Ovary (tissue), 9 donors: Measurements from ENCODE around the gene HAND1. TPM values are rescaled to one million over a fixed set of nuclear protein-coding genes. Genes with fewer than 3 reads are reported as not detected.

Experiments used
- DNase-seq, 5 donors: peaks; one replicate each; pipeline ENCODE4 v3.0.0-alpha.2; 2019 to 2020
- H3K27ac ChIP-seq, 2 donors: fragments of 200-600 bp; one replicate each; pipeline versions ENCODE4 v1.5.1 to v1.8.0; 2019 to 2022
- H3K27me3 ChIP-seq: fragments of 200-600 bp; one replicate; pipeline ENCODE4 v1.8.0; 2022
- H3K36me3 ChIP-seq: fragments of 200-600 bp; sonication (generic); one replicate; pipeline ENCODE4 v1.5.1; 2019
- H3K4me1 ChIP-seq: one replicate; pipeline ENCODE4 v1.8.1; 2013; ENCODE audit warnings: mild to moderate bottlenecking, moderate library complexity; ENCODE audit not compliant: insufficient read depth
- H3K4me3 ChIP-seq: fragments of 200-600 bp; sonication (generic); one replicate; pipeline ENCODE4 v1.5.1; 2017
- H3K9me3 ChIP-seq, 2 donors: fragments of 200-600 bp in 1 of 2; sonication (generic) in 1 of 2; one replicate each; pipeline versions ENCODE4 v1.5.1 to v1.8.1; 2013 to 2019; ENCODE audit warnings: mild to moderate bottlenecking in 1 of 2, moderate library complexity in 1 of 2
- CTCF ChIP-seq, 3 donors: fragments of 450-650 bp in 2 of 3; fragments of 200-600 bp in 1 of 3; IDR thresholded peaks; one replicate each; pipeline versions ENCODE4 v1.5.1 to v1.8.0; 2016 to 2022; ENCODE audit warnings: antibody characterized with exemption in 3 of 3, mild to moderate bottlenecking in 1 of 3
- EP300 ChIP-seq: sonication (generic); formaldehyde crosslinking; IDR thresholded peaks from one replicate; pipeline ENCODE4 v1.6.1; 2017; ENCODE audit warnings: antibody characterized with exemption
- POLR2A ChIP-seq: fragments of 450-650 bp; IDR thresholded peaks from one replicate; pipeline ENCODE4 v1.6.1; 2017; ENCODE audit warnings: antibody characterized with exemption, mild to moderate bottlenecking, moderate library complexity
- WGBS, 3 donors: extraction: QIAGEN DNeasy Blood & Tissue Kit in 1 of 3; methylation state at CpG; one replicate each; pipeline versions ENCODE4 v1.1.5 to v1.1.7; 2013 to 2017; 5-methylcytosine and 5-hydroxymethylcytosine counted together
- intact Hi-C, 4 donors: fragments of 100-400 bp; cut with DNase I; formaldehyde crosslinking; loops; one replicate each; pipeline versions ENCODE4 v1.11.0 to v1.15.1; 2022 to 2023
- polyA plus RNA-seq, 2 donors: library from polyadenylated mRNA; stranded (reverse); fragments of 200-250 nt in 1 of 2; fragments of 350-450 nt in 1 of 2; fragmentation: Illumina TruSeq in 1 of 2; extraction: RNeasy Lipid Tissue Mini Kit (QIAGEN cat#74804) in 1 of 2; gene quantifications; one replicate each; pipeline ENCODE4 v1.2.3, GENCODE V29; 2013 to 2014
- total RNA-seq, 7 donors: library from RNA; depleted of rRNA in 2 of 7; stranded (reverse); fragments of >200 nt in 2 of 7; fragmentation: NEBNext Ultra II Directional in 3 of 7; extraction: Animal tissue kit (Norgen Biotek cat#: 25700) in 3 of 7; gene quantifications; one replicate each; pipeline versions ENCODE4 v1.1.0 to v1.2.4, GENCODE V29; 2016 to 2023
- donor health status: DM: no; HTN: no; CAD: no; lungs with moderate emphysema.
- donor health status: DM: no; HTN: no; CAD: no.
- donor health status: Bipolar disorder and iron deficiency.
- donor health status: DM: yes; HTN: yes; CAD: no.
- donor health status: DM: no; HTN: no; CAD: no.
- donor health status: DM: yes; HTN: yes; CAD: no.

HAND1 gene
- total and polyA plus RNA-seq, 9 donors: not detected

DNA sequence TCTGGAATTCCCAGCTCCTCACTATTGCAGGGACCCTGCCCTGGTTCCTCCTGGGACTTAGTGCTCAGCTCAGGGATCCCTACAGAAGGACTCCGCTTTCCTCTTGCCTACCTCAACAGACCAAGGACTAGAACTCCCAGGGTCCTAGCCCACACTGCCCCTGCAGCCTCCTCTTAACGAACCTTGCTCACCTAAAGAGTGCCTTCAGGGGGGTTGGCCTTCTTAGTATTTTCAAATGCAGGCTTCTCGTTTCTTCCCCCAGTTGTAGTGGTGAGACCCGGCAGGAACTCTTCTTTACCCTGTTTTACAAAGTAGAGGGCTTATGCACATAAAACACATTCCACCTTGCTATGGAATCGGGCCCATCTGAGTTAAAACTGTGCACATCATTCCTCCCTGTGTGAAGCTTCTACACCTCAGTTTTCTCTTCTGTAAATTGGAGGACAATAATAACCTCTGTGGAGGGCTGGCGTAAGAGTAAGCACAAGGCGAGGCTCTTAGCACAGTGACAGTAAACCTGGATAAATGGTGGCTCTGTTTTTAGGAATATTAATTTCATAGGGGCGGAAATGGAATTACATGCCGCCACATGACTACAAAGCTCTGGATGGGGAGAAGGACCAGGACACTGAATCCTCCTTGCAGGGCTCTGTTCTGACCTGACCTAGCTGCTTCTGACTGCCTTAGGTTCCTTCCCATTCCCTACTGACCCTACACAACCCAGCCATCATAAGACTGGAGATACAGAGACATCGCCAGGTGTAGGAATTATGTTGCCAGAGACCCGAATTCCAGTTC lies 3.8 kb upstream of the HAND1 start:
- no peak overlapping the region for H3K27ac ChIP-seq
- intact Hi-C loops: no loop called here
- 26 to 32% (median 30%) methylated on average over 11 of the region's 11 CpGs for WGBS, 3 donors

GRCh38 chr5:154480847-154481246 lies 2.8 kb upstream of the HAND1 start:
- no peak for DNase-seq
- Histone ChIP-seq H3K27ac (no peak overlapping the region), H3K4me1 (peaks cover 8% of the 10 kb centered on the region), H3K36me3 (no peaks in the 10 kb centered on the region), H3K9me3 (no peaks in the 10 kb centered on the region), H3K4me3 (no peak overlapping the region), H3K27me3 (peaks cover 26% of the 10 kb centered on the region)
- WGBS, 3 donors: 30 to 39% (median 33%) methylated on average over 3 of the region's 3 CpGs
- intact Hi-C loops: no loop called here
- TF ChIP-seq EP300 (no peak), CTCF (IDR thresholded peaks at IDR 0.05) (no peak), POLR2A (no peak)

More for the DNA sequence above, 3.8 kb upstream of the HAND1 start:
- H3K27me3 ChIP-seq: peaks cover 26% of the 10 kb centered on the region
- no peak for DNase-seq
- no peaks in the 10 kb centered on the region for H3K36me3 ChIP-seq
- no peak for TF ChIP-seq CTCF (IDR thresholded peaks at IDR 0.05)
- peaks cover 8% of the 10 kb centered on the region for H3K4me1 ChIP-seq
- no peak overlapping the region for H3K4me3 ChIP-seq
- H3K9me3 ChIP-seq: no peaks in the 10 kb centered on the region

DNA sequence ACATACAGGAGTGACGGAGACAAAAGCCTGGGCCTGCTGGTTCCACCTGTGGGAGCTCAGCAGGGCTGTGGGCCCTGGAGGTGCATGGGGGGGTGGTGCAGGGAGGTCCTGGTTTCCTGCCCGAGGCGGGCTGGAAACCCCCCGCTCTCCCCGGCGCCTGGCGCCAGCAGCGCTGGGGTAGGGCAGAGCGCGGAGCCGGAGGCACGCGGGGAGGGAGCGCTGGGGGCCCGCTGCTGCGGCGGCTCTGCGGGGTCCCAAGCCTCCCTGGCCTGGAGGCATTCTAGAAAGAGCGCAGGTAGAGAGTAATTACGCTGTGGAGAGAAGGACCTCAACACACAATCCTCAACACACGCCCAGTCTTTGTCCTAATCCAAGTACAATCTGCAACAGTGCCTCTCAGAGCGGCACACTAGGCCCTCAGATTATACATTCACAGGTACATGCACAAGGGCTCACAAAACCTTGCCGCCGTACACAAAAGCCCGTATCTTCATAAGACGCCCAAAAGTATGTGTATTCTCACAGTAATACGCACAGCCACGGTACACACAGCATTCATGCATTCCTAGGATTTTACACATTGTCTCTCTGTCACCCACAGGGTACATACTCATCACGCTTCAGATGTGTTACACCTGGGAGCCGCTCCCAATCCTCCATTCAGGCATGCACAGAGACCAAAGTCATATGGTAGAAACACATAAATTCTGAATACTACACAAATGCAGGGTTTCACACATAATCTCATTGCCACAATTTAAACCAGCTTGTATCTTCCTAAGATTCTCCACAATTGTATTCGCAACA lies 2.1 kb upstream of the HAND1 start:
- no peak for TF ChIP-seq EP300
- no peak for TF ChIP-seq POLR2A
- TF ChIP-seq CTCF (IDR thresholded peaks at IDR 0.05): no peak
- H3K4me3 ChIP-seq: no peak overlapping the region
- no peaks in the 10 kb centered on the region for H3K9me3 ChIP-seq
- 8 to 12% (median 9%) methylated on average over 28 to 31 of the region's 31 CpGs for WGBS, 3 donors
- DNase-seq: no peak
- peaks cover 8% of the 10 kb centered on the region for H3K4me1 ChIP-seq
- intact Hi-C loops: loop anchor here in 1 of 4 donors (10.0 kb wide), 1 partner anchor 145 kb away; no protein-coding TSS in a partner anchor
- H3K36me3 ChIP-seq: no peaks in the 10 kb centered on the region
- H3K27ac ChIP-seq: no peak overlapping the region
- peaks cover 26% of the 10 kb centered on the region for H3K27me3 ChIP-seq

GRCh38 chr5:154479160-154479943 lies 1.3 kb upstream of the HAND1 start:
- H3K4me3 ChIP-seq: no peak overlapping the region
- DNase-seq: no peak

More at GRCh38 chr5:154479160-154479943, 1.3 kb upstream of the HAND1 start:
- intact Hi-C loops: loop anchor here in 1 of 4 donors (10.0 kb wide), 1 partner anchor 145 kb away; no protein-coding TSS in a partner anchor
- TF ChIP-seq CTCF (IDR thresholded peaks at IDR 0.05) (no peak), POLR2A (no peak), EP300 (no peak)
- Histone ChIP-seq H3K27ac (no peak overlapping the region), H3K27me3 (peaks cover 19% of the 10 kb centered on the region), H3K36me3 (no peaks in the 10 kb centered on the region), H3K4me1 (peaks cover 8% of the 10 kb centered on the region), H3K9me3 (no peaks in the 10 kb centered on the region)
- 2 to 4% (median 3%) methylated on average over 42 to 44 of the region's 44 CpGs for WGBS, 3 donors
